ENCODE data around the gene NFKBIE. TPM values are rescaled to one million over a fixed set of nuclear protein-coding genes. Genes with fewer than 3 reads are reported as not detected.

NFKBIE gene
- total and polyA plus RNA-seq, 9 of the 15 experiments (the other 6 are each of a cell fraction or from before 2014, with no cell fraction given), result 2.1 to 16.4 (median 11.7) TPM

GRCh38 chr6:44312901-44313788 lies 47.8 kb upstream of the NFKBIE start, which contains the start of gene AARS2 (continued):
- TF ChIP-seq CBX8 (IDR thresholded peaks at IDR 0.05; ENCODE audit: borderline replicate concordance, extremely low read depth, low read depth, low read length, poor library complexity, severe bottlenecking) (no peak), ELK3 (CRISPR knock-in tag; IDR thresholded peaks at IDR 0.05) (no peak), ZBTB26 (CRISPR knock-in tag; IDR thresholded peaks at IDR 0.05) (peak; percentile 20; the same call in 1 of the 2 replicates), FOS (IDR thresholded peaks at IDR 0.05; ENCODE audit: extremely low read depth, insufficient read length) (no peak), HMG20A (CRISPR knock-in tag; conservative IDR thresholded peaks at IDR 0.05) (no peak), RBM34 (IDR thresholded peaks at IDR 0.05; ENCODE audit: borderline replicate concordance, insufficient read depth, low read length) (no peak), HMBOX1 (IDR thresholded peaks at IDR 0.05) (no peak), ELF1 (tag; IDR thresholded peaks at IDR 0.05) (peak; percentile 74), ZNF263 (CRISPR knock-in tag; IDR thresholded peaks at IDR 0.05; ENCODE audit: borderline replicate concordance) (peak; percentile 66; the same call in 1 of the 2 replicates), FOXJ2 (tag; IDR thresholded peaks at IDR 0.05) (peak; percentile 55; the same call in 1 of the 2 replicates), BCL6 (CRISPR knock-in tag; IDR thresholded peaks at IDR 0.05) (no peak), DNMT1 (IDR thresholded peaks at IDR 0.05) (no peak), PML (IDR thresholded peaks at IDR 0.05; ENCODE audit: low read length) (peak; percentile 92), RUNX1 (IDR thresholded peaks at IDR 0.05; ENCODE audit: low read depth) (no peak), ZNF395 (CRISPR knock-in tag; IDR thresholded peaks at IDR 0.05) (no peak), HDAC8 (tag; IDR thresholded peaks at IDR 0.05) (0 out of 2 replicates have a peak, but pooled peaks have one; percentile 40), ZNF184 (CRISPR knock-in tag; IDR thresholded peaks at IDR 0.05) (no peak), HMGN3 (IDR thresholded peaks at IDR 0.05; ENCODE audit: borderline replicate concordance, extremely low read depth, insufficient read length, low read depth, low read length) (peak; percentile 85), ZNF512 (tag; IDR thresholded peaks at IDR 0.05) (no peak), ZNF717 (CRISPR knock-in tag; IDR thresholded peaks at IDR 0.05) (no peak)
